Measurements from ENCODE around the gene HOGA1.

Gene HOGA1

DNA sequence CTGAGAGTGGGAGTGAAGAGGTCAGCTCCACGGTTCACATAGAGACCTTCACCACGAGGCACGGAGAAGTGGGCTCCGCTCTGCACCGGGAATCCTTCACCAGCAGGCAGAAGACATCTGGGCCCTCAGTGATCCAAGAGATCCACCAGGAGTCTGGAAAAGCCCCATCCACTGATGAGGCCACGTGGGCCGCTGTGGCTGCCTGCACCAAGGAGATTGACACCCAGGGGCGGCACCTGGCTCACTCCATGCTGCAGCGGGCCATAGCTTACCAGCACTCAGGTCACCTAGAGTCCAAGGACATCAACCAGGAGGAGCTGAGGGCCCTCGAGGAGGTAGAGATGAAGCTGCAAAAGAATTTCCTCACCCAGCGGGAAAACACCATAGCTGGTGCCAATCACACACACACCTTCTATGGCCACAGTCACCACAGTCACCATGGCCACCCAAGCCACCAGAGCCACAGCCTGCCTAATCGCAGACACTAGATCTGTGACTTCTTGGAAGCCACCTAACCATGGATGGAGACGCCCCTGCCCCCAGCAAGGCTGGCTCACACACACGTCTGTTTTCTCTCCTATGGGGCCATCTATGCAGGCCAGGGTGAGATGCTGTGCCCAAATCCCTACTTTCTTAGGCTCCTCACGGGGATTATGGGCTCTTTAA lies 6.0 kb downstream of the HOGA1 start:
- Histone ChIP-seq H3F3A (ENCODE audit: insufficient read depth, low read length) (no peaks in the 10 kb centered on the region), H3K79me2 (ENCODE audit: low read length) (no peaks in the 10 kb centered on the region), H3K4me3 (ENCODE audit: low read length) (no peak overlapping the region), H3K4me1 (ENCODE audit: low read length) (no peaks in the 10 kb centered on the region), H3K9me2 (replicated peaks; ENCODE audit: insufficient read depth, low read length) (no peaks in the 10 kb centered on the region), H3K9ac (ENCODE audit: low read length) (no peak overlapping the region), H3K4me2 (ENCODE audit: low read depth, low read length) (no peak overlapping the region), H4K20me1 (ENCODE audit: insufficient read depth, low read length) (no peaks in the 10 kb centered on the region), H2AFZ (ENCODE audit: low read length) (no peak overlapping the region), H3K27me3 (replicated peaks; ENCODE audit: insufficient read depth, low read length) (no peaks in the 10 kb centered on the region), H3K27ac (ENCODE audit: low read length) (no peak overlapping the region), H3K36me3 (replicated peaks; ENCODE audit: insufficient read depth, low read length) (no peaks in the 10 kb centered on the region), H3K9me3 (replicated peaks; ENCODE audit: insufficient read depth, low read length) (no peaks in the 10 kb centered on the region)
- no peak for DNase-seq
- no peak for TF ChIP-seq EZH2 (optimal IDR thresholded peaks at IDR 0.05; ENCODE audit: low read depth, low read length)
- TF ChIP-seq EZH2phosphoT487 (IDR thresholded peaks at IDR 0.05; ENCODE audit: low read length), result no peak
- TF ChIP-seq, protein P1, sequence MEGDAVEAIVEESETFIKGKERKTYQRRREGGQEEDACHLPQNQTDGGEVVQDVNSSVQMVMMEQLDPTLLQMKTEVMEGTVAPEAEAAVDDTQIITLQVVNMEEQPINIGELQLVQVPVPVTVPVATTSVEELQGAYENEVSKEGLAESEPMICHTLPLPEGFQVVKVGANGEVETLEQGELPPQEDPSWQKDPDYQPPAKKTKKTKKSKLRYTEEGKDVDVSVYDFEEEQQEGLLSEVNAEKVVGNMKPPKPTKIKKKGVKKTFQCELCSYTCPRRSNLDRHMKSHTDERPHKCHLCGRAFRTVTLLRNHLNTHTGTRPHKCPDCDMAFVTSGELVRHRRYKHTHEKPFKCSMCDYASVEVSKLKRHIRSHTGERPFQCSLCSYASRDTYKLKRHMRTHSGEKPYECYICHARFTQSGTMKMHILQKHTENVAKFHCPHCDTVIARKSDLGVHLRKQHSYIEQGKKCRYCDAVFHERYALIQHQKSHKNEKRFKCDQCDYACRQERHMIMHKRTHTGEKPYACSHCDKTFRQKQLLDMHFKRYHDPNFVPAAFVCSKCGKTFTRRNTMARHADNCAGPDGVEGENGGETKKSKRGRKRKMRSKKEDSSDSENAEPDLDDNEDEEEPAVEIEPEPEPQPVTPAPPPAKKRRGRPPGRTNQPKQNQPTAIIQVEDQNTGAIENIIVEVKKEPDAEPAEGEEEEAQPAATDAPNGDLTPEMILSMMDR (IDR thresholded peaks at IDR 0.05; ENCODE audit: low read length), result no peak

DNA sequence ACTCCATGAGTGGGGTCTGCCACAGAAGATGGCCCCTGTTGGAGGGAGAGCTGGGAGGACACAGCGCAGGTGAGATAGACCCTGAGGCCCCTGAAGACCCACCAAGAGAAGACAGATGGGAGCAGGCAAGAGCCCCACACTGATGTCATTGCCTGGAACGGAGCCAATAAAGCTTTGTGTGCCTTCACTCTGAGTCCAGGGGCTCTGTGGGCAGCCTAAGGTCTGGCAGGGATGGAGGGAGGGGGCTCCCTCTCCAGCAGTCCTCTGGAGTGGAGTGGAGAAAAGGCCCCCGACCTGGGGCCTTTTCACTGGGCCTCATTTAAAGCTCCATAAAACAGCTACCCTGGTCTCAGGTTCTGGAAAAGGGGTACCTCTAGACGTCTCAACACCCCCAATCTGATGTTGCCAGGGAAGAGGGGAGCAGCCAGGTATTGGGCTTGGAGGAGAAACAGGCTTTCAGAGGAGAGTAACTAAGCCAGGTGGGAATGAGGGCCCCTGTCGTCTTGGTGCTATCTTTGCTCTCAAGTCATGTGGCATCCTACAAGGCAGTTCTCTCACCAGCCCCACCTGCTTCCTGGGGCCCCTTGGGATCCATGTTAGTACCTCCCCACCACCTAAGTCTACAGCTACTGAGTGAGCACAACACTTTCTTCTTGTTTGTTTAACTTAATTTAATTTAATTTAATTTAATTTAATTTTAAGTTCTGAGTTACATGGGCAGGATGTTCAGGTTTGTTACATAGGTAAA lies 6.7 kb downstream of the HOGA1 start:
- H3K9me2 ChIP-seq (replicated peaks; ENCODE audit: insufficient read depth, low read length), result no peaks in the 10 kb centered on the region
- no peak overlapping the region for H3K4me3 ChIP-seq (ENCODE audit: low read length)
- TF ChIP-seq EZH2 (optimal IDR thresholded peaks at IDR 0.05; ENCODE audit: low read depth, low read length) (no peak), EZH2phosphoT487 (IDR thresholded peaks at IDR 0.05; ENCODE audit: low read length) (no peak)
- TF ChIP-seq, protein P1 (IDR thresholded peaks at IDR 0.05; ENCODE audit: low read length), result no peak
- no peak for DNase-seq
- H4K20me1 ChIP-seq (ENCODE audit: insufficient read depth, low read length), result no peaks in the 10 kb centered on the region
- H3K4me2 ChIP-seq (ENCODE audit: low read depth, low read length), result no peak overlapping the region
- no peaks in the 10 kb centered on the region for H3K27me3 ChIP-seq (replicated peaks; ENCODE audit: insufficient read depth, low read length)
- H3K79me2 ChIP-seq (ENCODE audit: low read length), result no peaks in the 10 kb centered on the region
- no peak overlapping the region for H3K9ac ChIP-seq (ENCODE audit: low read length)
- no peaks in the 10 kb centered on the region for H3K4me1 ChIP-seq (ENCODE audit: low read length)
- no peak overlapping the region for H2AFZ ChIP-seq (ENCODE audit: low read length)
- H3K27ac ChIP-seq (ENCODE audit: low read length), result no peak overlapping the region
- no peaks in the 10 kb centered on the region for H3K36me3 ChIP-seq (replicated peaks; ENCODE audit: insufficient read depth, low read length)
- H3K9me3 ChIP-seq (replicated peaks; ENCODE audit: insufficient read depth, low read length), result no peaks in the 10 kb centered on the region
- no peaks in the 10 kb centered on the region for H3F3A ChIP-seq (ENCODE audit: insufficient read depth, low read length)

DNA sequence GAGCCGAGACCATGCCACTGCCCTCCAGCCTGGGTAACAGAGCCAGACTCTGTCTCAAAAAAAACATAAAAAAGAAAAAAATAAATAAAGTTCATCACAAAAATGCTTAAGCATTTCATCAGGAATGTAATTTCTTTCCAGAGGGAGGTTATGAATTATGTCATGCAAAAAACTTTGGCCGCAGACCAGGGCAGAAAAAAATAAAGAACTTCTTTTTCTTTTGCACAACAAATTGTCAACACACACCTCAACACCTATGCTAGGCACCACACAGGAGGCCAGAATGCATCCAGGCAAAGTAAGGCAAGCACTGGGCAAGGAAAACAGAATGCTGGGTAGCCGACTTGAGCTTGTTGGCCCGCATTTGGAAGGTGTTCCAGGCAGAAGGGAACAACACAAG lies 9.2 kb downstream of the HOGA1 start:
- Histone ChIP-seq H3K36me3 (replicated peaks; ENCODE audit: insufficient read depth, low read length) (no peaks in the 10 kb centered on the region), H3K27ac (ENCODE audit: low read length) (no peak overlapping the region), H4K20me1 (ENCODE audit: insufficient read depth, low read length) (no peaks in the 10 kb centered on the region), H3F3A (ENCODE audit: insufficient read depth, low read length) (no peaks in the 10 kb centered on the region), H3K4me2 (ENCODE audit: low read depth, low read length) (no peak overlapping the region), H3K27me3 (replicated peaks; ENCODE audit: insufficient read depth, low read length) (no peaks in the 10 kb centered on the region), H3K79me2 (ENCODE audit: low read length) (no peaks in the 10 kb centered on the region), H3K4me1 (ENCODE audit: low read length) (no peaks in the 10 kb centered on the region), H3K9me2 (replicated peaks; ENCODE audit: insufficient read depth, low read length) (no peaks in the 10 kb centered on the region), H3K4me3 (ENCODE audit: low read length) (no peak overlapping the region), H3K9me3 (replicated peaks; ENCODE audit: insufficient read depth, low read length) (no peaks in the 10 kb centered on the region), H3K9ac (ENCODE audit: low read length) (no peak overlapping the region), H2AFZ (ENCODE audit: low read length) (no peak overlapping the region)
- no peak for DNase-seq
- TF ChIP-seq EZH2 (optimal IDR thresholded peaks at IDR 0.05; ENCODE audit: low read depth, low read length) (no peak), EZH2phosphoT487 (IDR thresholded peaks at IDR 0.05; ENCODE audit: low read length) (no peak)
- TF ChIP-seq, protein P1 (IDR thresholded peaks at IDR 0.05; ENCODE audit: low read length), result no peak
